HG03108 (cell line): ENCODE measurements around the gene MAN1C1.
"Not testable (repeated sequence)": the region's sequence is repeated elsewhere in the genome, so short reads cannot be mapped to it uniquely, and the experiment has no call there.

ENCODE experiments used
- ATAC-seq: cut with Tn5 transposase; IDR thresholded peaks from one replicate; pipeline ENCODE4 v1.9.1; 2021; ENCODE audit warnings: moderate library complexity; ENCODE audit not compliant: unreplicated experiment

The MAN1C1 gene

GRCh38 chr1:25631750-25632485, 15.3 kb downstream of the MAN1C1 start:
- no peak for ATAC-seq

- ATAC-seq = no peak
Measured at GRCh38 chr1:25634066-25634465, 17.5 kb downstream of the MAN1C1 start.

GRCh38 chr1:25634896-25635295, 18.3 kb downstream of the MAN1C1 start:
- no peak for ATAC-seq

- ATAC-seq = not testable (repeated sequence)
Measured at GRCh38 chr1:25636141-25636540, 19.6 kb downstream of the MAN1C1 start.

- ATAC-seq = no peak
Measured at GRCh38 chr1:25640646-25641328, 24.2 kb downstream of the MAN1C1 start.

GRCh38 chr1:25641329-25641725, 24.7 kb downstream of the MAN1C1 start:
- no peak for ATAC-seq

GRCh38 chr1:25641931-25642573, 25.5 kb downstream of the MAN1C1 start:
- peak; percentile 26 for ATAC-seq

GRCh38 chr1:25642574-25643108, 26.1 kb downstream of the MAN1C1 start:
- peak; percentile 78 for ATAC-seq

- no peak for ATAC-seq
Measured at GRCh38 chr1:25643929-25644328, 27.3 kb downstream of the MAN1C1 start.

- ATAC-seq = no peak
Measured at GRCh38 chr1:25644962-25645361, 28.4 kb downstream of the MAN1C1 start.

- no peak for ATAC-seq
Measured at GRCh38 chr1:25645637-25646400, 29.2 kb downstream of the MAN1C1 start.

GRCh38 chr1:25647106-25647505, 30.5 kb downstream of the MAN1C1 start:
- no peak for ATAC-seq

GRCh38 chr1:25647863-25648262, 31.3 kb downstream of the MAN1C1 start:
- ATAC-seq = no peak

GRCh38 chr1:25648681-25649440, 32.3 kb downstream of the MAN1C1 start:
- no peak for ATAC-seq

- ATAC-seq = no peak
Measured at GRCh38 chr1:25649505-25650288, 33.1 kb downstream of the MAN1C1 start.

- ATAC-seq = no peak
Measured at GRCh38 chr1:25650289-25650576, 33.6 kb downstream of the MAN1C1 start.

GRCh38 chr1:25651036-25651640, 34.5 kb downstream of the MAN1C1 start:
- no peak for ATAC-seq

GRCh38 chr1:25651824-25652741, 35.5 kb downstream of the MAN1C1 start:
- no peak for ATAC-seq
